IMR-90 (cell line): ENCODE results near the gene MED6.

Source experiments
- BHLHE40 ChIP-seq: fragments of 150-350 bp; IDR thresholded peaks from 2 replicates; pipeline ENCODE4 v1.6.1; 2016; ENCODE audit warnings: mild to moderate bottlenecking, low read depth, low read length
- CHD1 ChIP-seq: IDR thresholded peaks from 2 replicates; pipeline ENCODE4 v1.6.1; 2012; ENCODE audit warnings: low read depth, low read length, improper control_type of control experiment
- FOS ChIP-seq: fragments of 150-350 bp; IDR thresholded peaks from 2 replicates; pipeline ENCODE4 v1.6.1; 2016; ENCODE audit warnings: low read depth, low read length
- MAFK ChIP-seq: IDR thresholded peaks from 2 replicates; pipeline ENCODE4 v1.6.1; 2012; ENCODE audit warnings: low read depth, low read length, improper control_type of control experiment
- MXI1 ChIP-seq: IDR thresholded peaks from 2 replicates; pipeline ENCODE4 v1.6.1; 2012; ENCODE audit warnings: low read depth, mild to moderate bottlenecking, low read length, moderate library complexity, borderline replicate concordance
- NFE2L2 ChIP-seq: fragments of 150-350 bp; IDR thresholded peaks from 2 replicates; pipeline ENCODE4 v1.6.1; 2016; ENCODE audit warnings: low read depth, mild to moderate bottlenecking, low read length
- POLR2A ChIP-seq: IDR thresholded peaks from 2 replicates; pipeline ENCODE4 v1.6.1; 2012; ENCODE audit warnings: mild to moderate bottlenecking, low read depth, low read length
- RAD21 ChIP-seq: IDR thresholded peaks from 2 replicates; pipeline ENCODE4 v1.6.1; 2012; ENCODE audit warnings: low read length, improper control_type of control experiment
- RCOR1 ChIP-seq: IDR thresholded peaks from 2 replicates; pipeline ENCODE4 v1.6.1; 2012; ENCODE audit warnings: mild to moderate bottlenecking, low read length, improper control_type of control experiment; ENCODE audit not compliant: insufficient replicate concordance
- RFX5 ChIP-seq: IDR thresholded peaks from 2 replicates; pipeline ENCODE4 v1.8.0; 2012; ENCODE audit warnings: low read depth, mild to moderate bottlenecking, low read length, moderate library complexity
- SMC3 ChIP-seq: fragments of 150-350 bp; IDR thresholded peaks from 2 replicates; pipeline ENCODE4 v1.6.1; 2016; ENCODE audit warnings: low read depth, mild to moderate bottlenecking, antibody characterized with exemption, low read length, moderate library complexity
- TF ChIP-seq, protein P1 (sequence below): conservative IDR thresholded peaks from 2 replicates; pipeline ENCODE4 v1.5.1; 2012; ENCODE audit warnings: mild to moderate bottlenecking, low read depth, low read length, improper control_type of control experiment
- TF ChIP-seq, protein P2 (sequence below): fragments of 150-350 bp; IDR thresholded peaks from 2 replicates; pipeline ENCODE4 v1.6.1; 2016; ENCODE audit warnings: low read depth, mild to moderate bottlenecking, low read length, moderate library complexity, borderline replicate concordance

DNA sequence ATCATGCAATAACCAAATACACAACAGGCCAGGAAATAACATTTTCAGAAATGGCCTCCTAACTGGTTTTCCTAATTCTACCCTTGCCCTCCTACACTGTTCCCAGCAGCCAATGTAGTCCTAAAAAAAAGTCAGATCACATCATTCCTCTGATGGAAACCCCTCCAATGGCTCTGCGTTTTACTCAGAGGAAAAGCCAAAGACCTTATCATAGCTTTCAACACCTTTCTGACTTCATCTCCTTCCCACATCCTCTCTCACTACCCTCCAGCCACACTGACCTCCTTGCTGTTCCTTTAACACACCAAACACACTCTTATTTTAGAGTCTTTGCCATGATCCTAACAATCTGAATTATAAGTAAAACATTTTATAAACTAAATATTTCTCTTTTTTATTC lies 1.1 kb downstream of the MED6 start:
- TF ChIP-seq, protein P1, sequence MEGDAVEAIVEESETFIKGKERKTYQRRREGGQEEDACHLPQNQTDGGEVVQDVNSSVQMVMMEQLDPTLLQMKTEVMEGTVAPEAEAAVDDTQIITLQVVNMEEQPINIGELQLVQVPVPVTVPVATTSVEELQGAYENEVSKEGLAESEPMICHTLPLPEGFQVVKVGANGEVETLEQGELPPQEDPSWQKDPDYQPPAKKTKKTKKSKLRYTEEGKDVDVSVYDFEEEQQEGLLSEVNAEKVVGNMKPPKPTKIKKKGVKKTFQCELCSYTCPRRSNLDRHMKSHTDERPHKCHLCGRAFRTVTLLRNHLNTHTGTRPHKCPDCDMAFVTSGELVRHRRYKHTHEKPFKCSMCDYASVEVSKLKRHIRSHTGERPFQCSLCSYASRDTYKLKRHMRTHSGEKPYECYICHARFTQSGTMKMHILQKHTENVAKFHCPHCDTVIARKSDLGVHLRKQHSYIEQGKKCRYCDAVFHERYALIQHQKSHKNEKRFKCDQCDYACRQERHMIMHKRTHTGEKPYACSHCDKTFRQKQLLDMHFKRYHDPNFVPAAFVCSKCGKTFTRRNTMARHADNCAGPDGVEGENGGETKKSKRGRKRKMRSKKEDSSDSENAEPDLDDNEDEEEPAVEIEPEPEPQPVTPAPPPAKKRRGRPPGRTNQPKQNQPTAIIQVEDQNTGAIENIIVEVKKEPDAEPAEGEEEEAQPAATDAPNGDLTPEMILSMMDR: no peak
- TF ChIP-seq POLR2A (no peak), RFX5 (no peak), CHD1 (no peak), RCOR1 (no peak), RAD21 (no peak), MAFK (no peak), FOS (no peak), SMC3 (no peak), BHLHE40 (no peak), NFE2L2 (no peak), MXI1 (no peak)
- TF ChIP-seq, protein P2, sequence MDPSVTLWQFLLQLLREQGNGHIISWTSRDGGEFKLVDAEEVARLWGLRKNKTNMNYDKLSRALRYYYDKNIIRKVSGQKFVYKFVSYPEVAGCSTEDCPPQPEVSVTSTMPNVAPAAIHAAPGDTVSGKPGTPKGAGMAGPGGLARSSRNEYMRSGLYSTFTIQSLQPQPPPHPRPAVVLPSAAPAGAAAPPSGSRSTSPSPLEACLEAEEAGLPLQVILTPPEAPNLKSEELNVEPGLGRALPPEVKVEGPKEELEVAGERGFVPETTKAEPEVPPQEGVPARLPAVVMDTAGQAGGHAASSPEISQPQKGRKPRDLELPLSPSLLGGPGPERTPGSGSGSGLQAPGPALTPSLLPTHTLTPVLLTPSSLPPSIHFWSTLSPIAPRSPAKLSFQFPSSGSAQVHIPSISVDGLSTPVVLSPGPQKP: no peak
